GM12801 (cell line): ENCODE results near the gene ZC3HAV1L.

Experiments
- TF ChIP-seq, protein P1 (sequence below): IDR thresholded peaks from one replicate; pipeline ENCODE4 v1.5.1; 2011; ENCODE audit warnings: control low read depth; ENCODE audit not compliant: insufficient read length; ENCODE audit errors: extremely low read depth

ZC3HAV1L gene

DNA sequence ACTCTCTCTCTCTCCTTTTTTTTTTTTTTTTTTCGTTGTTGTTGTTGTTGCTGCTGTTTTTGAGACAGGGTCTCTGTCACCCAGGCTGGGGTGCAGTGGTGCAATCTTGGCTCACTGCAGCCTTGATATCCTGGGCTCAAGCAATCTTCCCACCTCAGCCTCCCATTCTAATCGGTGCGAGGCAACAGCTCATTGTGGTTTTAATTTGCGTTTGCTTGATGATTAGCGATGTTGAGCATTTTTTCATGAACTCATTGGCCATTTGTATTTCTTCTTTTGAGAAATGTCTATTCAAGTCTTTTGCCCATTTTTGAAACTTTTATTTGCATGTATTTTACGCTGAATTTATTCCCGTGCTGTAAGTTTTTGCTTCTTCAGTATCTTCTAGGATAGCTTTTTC is 13.3 kb upstream of the ZC3HAV1L start:
- TF ChIP-seq, protein P1, sequence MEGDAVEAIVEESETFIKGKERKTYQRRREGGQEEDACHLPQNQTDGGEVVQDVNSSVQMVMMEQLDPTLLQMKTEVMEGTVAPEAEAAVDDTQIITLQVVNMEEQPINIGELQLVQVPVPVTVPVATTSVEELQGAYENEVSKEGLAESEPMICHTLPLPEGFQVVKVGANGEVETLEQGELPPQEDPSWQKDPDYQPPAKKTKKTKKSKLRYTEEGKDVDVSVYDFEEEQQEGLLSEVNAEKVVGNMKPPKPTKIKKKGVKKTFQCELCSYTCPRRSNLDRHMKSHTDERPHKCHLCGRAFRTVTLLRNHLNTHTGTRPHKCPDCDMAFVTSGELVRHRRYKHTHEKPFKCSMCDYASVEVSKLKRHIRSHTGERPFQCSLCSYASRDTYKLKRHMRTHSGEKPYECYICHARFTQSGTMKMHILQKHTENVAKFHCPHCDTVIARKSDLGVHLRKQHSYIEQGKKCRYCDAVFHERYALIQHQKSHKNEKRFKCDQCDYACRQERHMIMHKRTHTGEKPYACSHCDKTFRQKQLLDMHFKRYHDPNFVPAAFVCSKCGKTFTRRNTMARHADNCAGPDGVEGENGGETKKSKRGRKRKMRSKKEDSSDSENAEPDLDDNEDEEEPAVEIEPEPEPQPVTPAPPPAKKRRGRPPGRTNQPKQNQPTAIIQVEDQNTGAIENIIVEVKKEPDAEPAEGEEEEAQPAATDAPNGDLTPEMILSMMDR = no peak

GRCh38 chr7:139047970-139048369 is 12.1 kb upstream of the ZC3HAV1L start:
- TF ChIP-seq, protein P1 = no peak

GRCh38 chr7:139046143-139046542 is 10.3 kb upstream of the ZC3HAV1L start:
- TF ChIP-seq, protein P1 = no peak

DNA sequence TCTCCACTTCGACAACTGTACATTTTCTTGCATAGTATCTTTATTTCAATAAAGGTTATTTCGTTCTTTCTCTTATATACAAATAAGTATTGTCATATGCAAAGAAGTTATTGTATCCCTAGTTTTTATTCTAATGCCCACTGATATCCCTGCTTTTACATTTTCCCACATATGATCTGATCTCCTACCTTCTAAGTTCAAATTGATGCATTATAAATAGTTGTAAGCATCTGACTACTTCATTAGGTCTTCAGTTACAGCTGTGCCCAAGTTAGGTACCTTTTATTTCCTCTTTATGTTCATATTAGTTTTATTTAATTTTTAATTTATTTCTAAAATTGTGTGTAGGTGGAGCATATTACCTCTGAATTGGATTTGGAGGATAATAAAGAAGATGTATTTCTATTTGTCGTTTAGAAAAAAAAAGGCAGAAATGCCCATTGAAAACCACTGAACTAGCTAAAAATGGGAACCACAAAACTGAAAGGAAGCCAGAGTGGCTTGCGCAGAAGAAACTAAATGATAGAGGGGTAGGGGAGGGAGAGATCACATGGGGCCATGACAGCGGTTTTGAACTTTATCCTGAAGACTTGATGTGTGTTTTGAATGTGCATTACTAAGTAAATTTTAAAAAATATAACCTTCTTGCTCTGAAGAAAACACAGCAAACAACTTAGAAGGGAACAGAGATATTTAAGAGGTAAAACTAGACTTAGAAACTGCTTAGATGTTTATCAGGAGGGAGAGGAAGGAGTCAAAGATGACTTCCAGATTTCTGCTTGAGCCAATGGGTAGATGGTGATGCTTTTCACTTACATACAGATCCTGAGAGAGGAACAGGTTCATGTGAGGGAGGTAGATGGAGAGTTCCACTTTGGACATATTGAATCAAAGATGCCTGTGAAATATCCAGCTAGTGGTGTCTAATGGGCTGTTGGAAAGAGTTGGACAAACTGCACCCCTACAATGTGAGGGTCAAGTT is 9.3 kb upstream of the ZC3HAV1L start:
- TF ChIP-seq, protein P1 = no peak

- TF ChIP-seq, protein P1 = no peak
These were observed 8.3 kb upstream of the ZC3HAV1L start for GRCh38 chr7:139043823-139044812.

DNA sequence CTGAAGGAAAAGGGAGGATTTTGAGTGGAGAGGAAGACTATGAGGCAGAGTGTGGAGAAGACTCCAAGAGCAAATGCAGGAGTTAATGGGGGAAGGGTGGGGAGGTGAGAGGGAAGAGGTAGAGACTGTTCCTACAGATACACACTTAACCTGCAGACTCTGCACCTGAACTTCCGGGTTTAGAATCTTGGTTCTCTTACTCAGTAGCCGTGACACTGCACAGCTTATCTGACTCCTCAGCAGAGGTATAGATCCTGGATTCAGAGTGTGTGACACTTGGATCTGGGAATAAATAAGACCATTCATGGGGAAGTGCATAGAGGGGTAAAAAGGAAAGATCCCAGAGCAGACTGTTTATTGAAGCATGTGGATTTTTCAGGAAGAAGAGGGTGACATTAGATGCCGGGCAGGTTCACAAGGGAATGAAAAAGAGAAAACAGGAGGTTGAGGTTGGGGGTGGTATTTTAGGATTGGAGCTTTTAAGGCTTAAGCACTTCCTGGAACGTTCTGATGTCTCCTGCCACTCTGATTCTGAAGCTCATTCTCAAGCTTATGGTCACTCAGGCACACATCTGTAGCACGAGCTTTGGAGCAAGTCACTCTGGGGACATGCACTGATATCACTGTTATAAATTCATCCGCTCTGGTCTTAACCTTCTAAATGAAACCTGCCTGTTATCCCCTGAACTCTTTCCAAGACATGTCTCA is 5.7 kb upstream of the ZC3HAV1L start:
- TF ChIP-seq, protein P1 = no peak
